Lung (tissue), 12 donors: Measurements from ENCODE around the gene SNED1. TPM values are rescaled to one million over a fixed set of nuclear protein-coding genes. Genes with fewer than 3 reads are reported as not detected.
A peak's percentile ranks its signal among the peaks of the same experiment; 100 is the strongest.

Experiments used
- ATAC-seq: fragments of 200-7000 bp; cut with Tn5 transposase; one replicate; pipeline ENCODE4 v1.9.1; 2020; ENCODE audit warnings: moderate number of reproducible peaks; ENCODE audit not compliant: insufficient read depth, low FRiP score
- DNase-seq, 3 donors: peaks; one replicate each; pipeline ENCODE4 v3.0.0-alpha.2; 2013 to 2017
- H3K27ac ChIP-seq, 2 donors: one replicate each; pipeline ENCODE4 v1.5.1; 2013; ENCODE audit warnings: mild to moderate bottlenecking in 2 of 2, moderate library complexity in 2 of 2, control low read depth in 1 of 2, inconsistent platforms in 1 of 2, low read depth in 1 of 2, low read length in 1 of 2
- H3K27me3 ChIP-seq, 3 donors: one replicate each; pipeline ENCODE4 v1.5.1; 2013; ENCODE audit warnings: low read length in 2 of 3; ENCODE audit not compliant: control insufficient read depth in 3 of 3, insufficient read depth in 3 of 3
- H3K36me3 ChIP-seq, 4 donors: one replicate each; pipeline ENCODE4 v1.5.1; 2013; ENCODE audit warnings: low read length in 4 of 4, mild to moderate bottlenecking in 1 of 4, moderate library complexity in 1 of 4; ENCODE audit not compliant: control insufficient read depth in 4 of 4, insufficient read depth in 4 of 4
- H3K4me1 ChIP-seq, 5 donors: one replicate each; pipeline ENCODE4 v1.5.1; 2013; ENCODE audit warnings: low read length in 5 of 5, mild to moderate bottlenecking in 2 of 5, moderate library complexity in 1 of 5; ENCODE audit not compliant: control insufficient read depth in 5 of 5, insufficient read depth in 5 of 5
- H3K4me3 ChIP-seq: one replicate; pipeline ENCODE4 v1.5.1; 2013; ENCODE audit warnings: mild to moderate bottlenecking, control low read depth, moderate library complexity
- H3K9ac ChIP-seq, 2 donors: one replicate each; pipeline ENCODE4 v1.5.1; 2013; ENCODE audit warnings: low read length in 2 of 2, control low read depth in 1 of 2; ENCODE audit not compliant: insufficient read depth in 1 of 2
- H3K9me3 ChIP-seq, 4 donors: one replicate each; pipeline ENCODE4 v1.5.1; 2013; ENCODE audit warnings: low read length in 3 of 4, mild to moderate bottlenecking in 1 of 4, moderate library complexity in 1 of 4; ENCODE audit not compliant: control insufficient read depth in 4 of 4, insufficient read depth in 3 of 4
- CTCF ChIP-seq: IDR thresholded peaks from 2 replicates; pipeline ENCODE4 v1.5.1; 2012; ENCODE audit warnings: mild to moderate bottlenecking; ENCODE audit errors: control extremely low read depth, extremely low read depth
- WGBS, 2 donors: extraction: QIAGEN DNeasy Blood & Tissue Kit; methylation state at CpG; one replicate each; pipeline ENCODE4 v1.1.7; 2013; 5-methylcytosine and 5-hydroxymethylcytosine counted together
- polyA plus RNA-seq, 2 donors: library from polyadenylated mRNA; stranded (reverse); fragments of 200-250 nt; gene quantifications; one replicate each; pipeline ENCODE4 v1.2.1, GENCODE V29; 2013
- total RNA-seq, 2 donors: library from RNA; depleted of rRNA in 1 of 2; stranded (reverse); fragments of >200 nt in 1 of 2; gene quantifications; one replicate each; pipeline ENCODE4 v1.2.1, GENCODE V29; 2014 to 2021
- donor health status: control.
- donor health status: control.
- donor health status: Bipolar disorder and iron deficiency.
- donor health status: healthy.
- donor health status: DM: yes; HTN: yes; CAD: no.

The SNED1 gene
- total and polyA plus RNA-seq, 4 donors = 5.9 to 74.6 (median 34.7) TPM

DNA sequence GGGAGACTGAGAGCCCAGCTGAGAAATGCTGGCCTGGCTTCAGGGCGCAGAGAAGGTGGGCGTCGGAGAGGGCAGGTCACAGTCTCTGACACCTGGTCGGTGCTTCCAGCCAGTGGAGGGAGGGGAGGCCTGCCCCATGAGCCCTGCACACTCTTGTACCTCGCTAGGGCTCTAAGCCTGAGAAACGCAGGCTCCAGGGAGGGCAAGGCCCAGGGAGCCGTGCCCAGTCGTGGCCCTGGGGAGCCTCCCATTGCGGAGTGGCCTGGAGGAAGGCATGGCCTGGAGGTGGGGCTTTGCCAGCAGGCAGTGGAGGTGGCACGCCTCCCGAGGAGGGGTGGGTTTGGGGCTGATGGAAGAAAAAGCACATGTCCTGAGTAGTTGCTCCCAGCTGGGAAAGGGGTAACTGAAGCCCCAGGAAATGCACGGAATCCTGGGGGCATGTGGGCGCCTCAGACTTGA is 64.7 kb downstream of the SNED1 start:
- 56 to 76% methylated on average over 13 of the region's 13 CpGs for WGBS, 2 donors

GRCh38 chr2:241063587-241063986 is 65.2 kb downstream of the SNED1 start:
- TF ChIP-seq CTCF = no peak
- ATAC-seq = no peak
- peaks cover 0 to 7% (median 0%) of the 10 kb centered on the region in 5 donors for H3K4me1 ChIP-seq
- 31% methylated on average over 4 to 8 of the region's 8 CpGs for WGBS, 2 donors
- H3K27ac ChIP-seq = no peak overlapping the region
- no peaks in the 10 kb centered on the region for H3K9me3 ChIP-seq
- DNase-seq = peak in 1 of 3 donors; percentile 19
- H3K27me3 ChIP-seq = peaks cover 0 to 2% (median 0%) of the 10 kb centered on the region in 3 donors
- H3K36me3 ChIP-seq = peaks cover 0 to 22% (median 12%) of the 10 kb centered on the region in 4 donors
- H3K4me3 ChIP-seq = no peak overlapping the region
- no peak overlapping the region for H3K9ac ChIP-seq

More for the DNA sequence above, 64.7 kb downstream of the SNED1 start:
- no peak overlapping the region for H3K9ac ChIP-seq
- ATAC-seq (peak; percentile 31), DNase-seq (no peak)
- H3K4me3 ChIP-seq = no peak overlapping the region
- H3K4me1 ChIP-seq = peaks cover 0 to 7% (median 0%) of the 10 kb centered on the region in 5 donors
- peaks cover 0 to 2% (median 0%) of the 10 kb centered on the region in 3 donors for H3K27me3 ChIP-seq
- peaks cover 0 to 20% (median 8%) of the 10 kb centered on the region in 4 donors for H3K36me3 ChIP-seq
- no peak for TF ChIP-seq CTCF
- no peaks in the 10 kb centered on the region for H3K9me3 ChIP-seq
- H3K27ac ChIP-seq = no peak overlapping the region

DNA sequence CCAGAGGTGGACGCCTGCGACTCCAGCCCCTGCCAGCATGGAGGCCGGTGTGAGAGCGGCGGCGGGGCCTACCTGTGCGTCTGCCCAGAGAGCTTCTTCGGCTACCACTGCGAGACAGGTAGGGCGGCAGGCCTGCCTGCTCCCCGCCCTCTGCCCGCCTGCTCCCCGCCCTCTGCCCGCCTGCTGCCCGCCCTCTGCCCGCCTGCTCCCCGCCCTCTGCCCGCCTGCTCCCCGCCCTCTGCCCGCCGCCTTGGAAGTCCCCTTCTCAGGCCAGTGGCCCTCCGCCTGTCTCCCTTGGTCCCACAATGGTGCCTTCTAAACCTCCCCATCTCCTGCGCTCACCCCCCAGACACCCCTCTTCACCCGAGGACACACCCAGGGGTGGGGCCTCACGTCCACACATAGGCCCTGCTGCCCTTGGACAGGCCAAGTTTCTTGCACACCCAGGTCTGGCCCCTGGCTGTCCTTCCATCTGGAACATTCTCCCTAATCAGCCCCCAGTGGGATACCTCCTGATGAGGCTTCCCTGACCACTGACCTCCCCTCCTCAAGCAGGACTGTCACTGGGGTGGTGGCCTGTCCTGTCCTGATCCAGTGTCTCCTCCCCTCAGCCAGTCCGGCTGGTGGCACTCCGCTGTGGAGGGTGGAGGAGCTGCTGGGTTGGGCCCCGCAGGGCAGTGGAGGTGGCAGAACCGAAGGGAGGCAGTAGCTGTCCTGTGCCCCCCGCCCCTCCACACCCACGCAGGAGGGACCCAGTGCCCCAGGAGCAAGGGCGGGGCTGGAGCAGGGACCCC is 65.8 kb downstream of the SNED1 start:
- no peak for TF ChIP-seq CTCF

More for the DNA sequence above, 65.8 kb downstream of the SNED1 start:
- Histone ChIP-seq H3K27ac (no peak overlapping the region), H3K27me3 (peaks cover 0 to 2% (median 0%) of the 10 kb centered on the region in 3 donors), H3K9ac (no peak overlapping the region), H3K4me3 (no peak overlapping the region), H3K36me3 (peaks cover 0 to 28% (median 14%) of the 10 kb centered on the region in 4 donors), H3K4me1 (peaks cover 0 to 7% (median 0%) of the 10 kb centered on the region in 5 donors), H3K9me3 (no peaks in the 10 kb centered on the region)
- ATAC-seq (peak; percentile 75), DNase-seq (no peak)
- 31 to 35% methylated on average over 30 to 32 of the region's 32 CpGs for WGBS, 2 donors
